Measurements from ENCODE around the gene CFAP100.

The CFAP100 gene

GRCh38 chr3:126380011-126380768, 14.5 kb upstream of the CFAP100 start:
- Histone ChIP-seq H3K4me1 (ENCODE audit: low read length) (no peaks in the 10 kb centered on the region), H2AFZ (ENCODE audit: low read depth, low read length) (no peak overlapping the region), H4K20me1 (ENCODE audit: insufficient read depth, low read length) (no peaks in the 10 kb centered on the region), H3K27ac (ENCODE audit: low read length) (no peak overlapping the region), H3K9ac (ENCODE audit: low read length) (no peak overlapping the region), H3K4me3 (ENCODE audit: low read length) (no peak overlapping the region), H3K4me2 (ENCODE audit: low read length) (no peak overlapping the region), H3K27me3 (ENCODE audit: low read depth, low read length) (0 out of 2 replicates have a peak, but pooled peaks cover 2% of the 10 kb centered on the region), H3K9me3 (ENCODE audit: insufficient read depth, low read length) (no peaks in the 10 kb centered on the region), H3K36me3 (replicated peaks; ENCODE audit: low read depth, low read length) (no peaks in the 10 kb centered on the region), H3K79me2 (ENCODE audit: low read length) (no peaks in the 10 kb centered on the region)
- no peak for TF ChIP-seq EZH2phosphoT487 (IDR thresholded peaks at IDR 0.05; ENCODE audit: low read depth)
- TF ChIP-seq CTCF (IDR thresholded peaks at IDR 0.05; ENCODE audit: low read depth, low read length) = no peak

- no peak overlapping the region for H3K9ac ChIP-seq (ENCODE audit: low read length)
- H2AFZ ChIP-seq (ENCODE audit: low read depth, low read length) = no peak overlapping the region
- H3K9me3 ChIP-seq (ENCODE audit: insufficient read depth, low read length) = no peaks in the 10 kb centered on the region
- no peak overlapping the region for H3K27ac ChIP-seq (ENCODE audit: low read length)
- no peaks in the 10 kb centered on the region for H3K36me3 ChIP-seq (replicated peaks; ENCODE audit: low read depth, low read length)
- H3K79me2 ChIP-seq (ENCODE audit: low read length) = no peaks in the 10 kb centered on the region
- 0 out of 2 replicates have a peak, but pooled peaks cover 2% of the 10 kb centered on the region for H3K27me3 ChIP-seq (ENCODE audit: low read depth, low read length)
- H4K20me1 ChIP-seq (ENCODE audit: insufficient read depth, low read length) = no peaks in the 10 kb centered on the region
- H3K4me1 ChIP-seq (ENCODE audit: low read length) = no peaks in the 10 kb centered on the region
- TF ChIP-seq EZH2phosphoT487 (IDR thresholded peaks at IDR 0.05; ENCODE audit: low read depth) (no peak), CTCF (IDR thresholded peaks at IDR 0.05; ENCODE audit: low read depth, low read length) (no peak)
- H3K4me2 ChIP-seq (ENCODE audit: low read length) = no peak overlapping the region
- no peak overlapping the region for H3K4me3 ChIP-seq (ENCODE audit: low read length)
These were observed 12.7 kb upstream of the CFAP100 start for GRCh38 chr3:126381966-126382365.

- Histone ChIP-seq H3K27me3 (ENCODE audit: low read depth, low read length) (peaks cover 16% of the 10 kb centered on the region; the same call in 1 of the 2 replicates), H3K4me1 (ENCODE audit: low read length) (peaks cover 5% of the 10 kb centered on the region; the same call in 1 of the 2 replicates), H3K9me3 (ENCODE audit: insufficient read depth, low read length) (no peaks in the 10 kb centered on the region), H4K20me1 (ENCODE audit: insufficient read depth, low read length) (no peaks in the 10 kb centered on the region), H2AFZ (ENCODE audit: low read depth, low read length) (no peak overlapping the region), H3K36me3 (replicated peaks; ENCODE audit: low read depth, low read length) (no peaks in the 10 kb centered on the region), H3K79me2 (ENCODE audit: low read length) (no peaks in the 10 kb centered on the region), H3K9ac (ENCODE audit: low read length) (no peak overlapping the region), H3K4me2 (ENCODE audit: low read length) (no peak overlapping the region), H3K4me3 (ENCODE audit: low read length) (no peak overlapping the region), H3K27ac (ENCODE audit: low read length) (no peak overlapping the region)
- TF ChIP-seq CTCF (IDR thresholded peaks at IDR 0.05; ENCODE audit: low read depth, low read length) (no peak), EZH2phosphoT487 (IDR thresholded peaks at IDR 0.05; ENCODE audit: low read depth) (no peak)
These were observed 5.5 kb upstream of the CFAP100 start for GRCh38 chr3:126389112-126389793.

GRCh38 chr3:126389794-126390146, 4.9 kb upstream of the CFAP100 start:
- no peak overlapping the region for H3K4me3 ChIP-seq (ENCODE audit: low read length)
- H3K27me3 ChIP-seq (ENCODE audit: low read depth, low read length) = peaks cover 16% of the 10 kb centered on the region; the same call in 1 of the 2 replicates
- H3K9me3 ChIP-seq (ENCODE audit: insufficient read depth, low read length) = no peaks in the 10 kb centered on the region
- peaks cover 5% of the 10 kb centered on the region; the same call in 1 of the 2 replicates for H3K4me1 ChIP-seq (ENCODE audit: low read length)
- TF ChIP-seq CTCF (IDR thresholded peaks at IDR 0.05; ENCODE audit: low read depth, low read length) = no peak
- no peak for TF ChIP-seq EZH2phosphoT487 (IDR thresholded peaks at IDR 0.05; ENCODE audit: low read depth)
- H3K79me2 ChIP-seq (ENCODE audit: low read length) = no peaks in the 10 kb centered on the region
- H3K9ac ChIP-seq (ENCODE audit: low read length) = no peak overlapping the region
- H2AFZ ChIP-seq (ENCODE audit: low read depth, low read length) = no peak overlapping the region
- no peaks in the 10 kb centered on the region for H4K20me1 ChIP-seq (ENCODE audit: insufficient read depth, low read length)
- H3K36me3 ChIP-seq (replicated peaks; ENCODE audit: low read depth, low read length) = no peaks in the 10 kb centered on the region
- H3K4me2 ChIP-seq (ENCODE audit: low read length) = no peak overlapping the region
- H3K27ac ChIP-seq (ENCODE audit: low read length) = no peak overlapping the region
